Upper lobe of left lung (tissue), 4 donors: ENCODE data around the gene DLGAP1.

Experiments
- CTCF ChIP-seq, 6 experiments: fragments of 450-650 bp in 4 of 6; fragments of 200-600 bp in 2 of 6; sonication (generic) in 2 of 6; IDR thresholded peaks; one replicate each; pipeline ENCODE4 v1.5.1; 2016 to 2019; ENCODE audit warnings: antibody characterized with exemption in 6 of 6
- POLR2A ChIP-seq, 4 donors: fragments of 450-650 bp; IDR thresholded peaks; one replicate each; pipeline ENCODE4 v1.5.1; 2016 to 2017; ENCODE audit warnings: antibody characterized with exemption in 4 of 4, mild to moderate bottlenecking in 2 of 4
- POLR2AphosphoS5 ChIP-seq, 2 donors: sonication (generic); formaldehyde crosslinking; IDR thresholded peaks; one replicate each; pipeline ENCODE4 v1.5.1; 2017; ENCODE audit warnings: antibody characterized with exemption in 2 of 2

GRCh38 chr18:4102901-4103300, 352.2 kb downstream of the DLGAP1 start:
- TF ChIP-seq CTCF (IDR thresholded peaks at IDR 0.05) (no peak), POLR2A (IDR thresholded peaks at IDR 0.05) (no peak), POLR2AphosphoS5 (IDR thresholded peaks at IDR 0.05) (no peak)
